ENCODE measurements around the gene NFE2L3. TPM values are rescaled to one million over a fixed set of nuclear protein-coding genes. Genes with fewer than 3 reads are reported as not detected.

The NFE2L3 gene
- total RNA-seq, 1 donor from 2014 or later, result 2.8 TPM

GRCh38 chr7:26178272-26178960, 26.4 kb downstream of the NFE2L3 start:
- H3K27me3 Mint-ChIP-seq (ENCODE audit: unreplicated experiment), result peaks cover 3% of the 10 kb centered on the region
- no peaks in the 10 kb centered on the region for H3K9me3 Mint-ChIP-seq (ENCODE audit: unreplicated experiment)
- no peak for TF ChIP-seq CTCF (IDR thresholded peaks at IDR 0.05; ENCODE audit: unreplicated experiment)
- peaks cover 7% of the 10 kb centered on the region for H3K36me3 Mint-ChIP-seq (ENCODE audit: low read depth, unreplicated experiment)
- no peak overlapping the region for H3K4me3 Mint-ChIP-seq (ENCODE audit: unreplicated experiment)
- H3K27ac Mint-ChIP-seq (ENCODE audit: unreplicated experiment), result no peak overlapping the region
- no peak for DNase-seq (ENCODE audit: low spot score)
- H3K4me1 Mint-ChIP-seq (ENCODE audit: unreplicated experiment), result peaks cover 6% of the 10 kb centered on the region

- no peak for DNase-seq (ENCODE audit: low spot score)
- no peak overlapping the region for H3K27ac Mint-ChIP-seq (ENCODE audit: unreplicated experiment)
- no peak overlapping the region for H3K4me3 Mint-ChIP-seq (ENCODE audit: unreplicated experiment)
- no peak for TF ChIP-seq CTCF (IDR thresholded peaks at IDR 0.05; ENCODE audit: unreplicated experiment)
- peaks cover 3% of the 10 kb centered on the region for H3K36me3 Mint-ChIP-seq (ENCODE audit: low read depth, unreplicated experiment)
- no peaks in the 10 kb centered on the region for H3K9me3 Mint-ChIP-seq (ENCODE audit: unreplicated experiment)
- H3K4me1 Mint-ChIP-seq (ENCODE audit: unreplicated experiment), result no peaks in the 10 kb centered on the region
- H3K27me3 Mint-ChIP-seq (ENCODE audit: unreplicated experiment), result peaks cover 3% of the 10 kb centered on the region
Measured at GRCh38 chr7:26179422-26179821, 27.4 kb downstream of the NFE2L3 start.

- Mint-ChIP-seq H3K36me3 (ENCODE audit: low read depth, unreplicated experiment) (peaks cover 3% of the 10 kb centered on the region), H3K4me1 (ENCODE audit: unreplicated experiment) (no peaks in the 10 kb centered on the region), H3K4me3 (ENCODE audit: unreplicated experiment) (no peak overlapping the region), H3K27me3 (ENCODE audit: unreplicated experiment) (peaks cover 3% of the 10 kb centered on the region), H3K27ac (ENCODE audit: unreplicated experiment) (peak overlapping the region; percentile 27), H3K9me3 (ENCODE audit: unreplicated experiment) (no peaks in the 10 kb centered on the region)
- TF ChIP-seq CTCF (IDR thresholded peaks at IDR 0.05; ENCODE audit: unreplicated experiment), result no peak
- no peak for DNase-seq (ENCODE audit: low spot score)
Measured at GRCh38 chr7:26179826-26180497, 28.0 kb downstream of the NFE2L3 start.

- DNase-seq (ENCODE audit: low spot score), result no peak
- no peak overlapping the region for H3K4me3 Mint-ChIP-seq (ENCODE audit: unreplicated experiment)
- peaks cover 3% of the 10 kb centered on the region for H3K27me3 Mint-ChIP-seq (ENCODE audit: unreplicated experiment)
- H3K27ac Mint-ChIP-seq (ENCODE audit: unreplicated experiment), result no peak overlapping the region
- TF ChIP-seq CTCF (IDR thresholded peaks at IDR 0.05; ENCODE audit: unreplicated experiment), result no peak
- no peaks in the 10 kb centered on the region for H3K9me3 Mint-ChIP-seq (ENCODE audit: unreplicated experiment)
- peaks cover 3% of the 10 kb centered on the region for H3K36me3 Mint-ChIP-seq (ENCODE audit: low read depth, unreplicated experiment)
- no peaks in the 10 kb centered on the region for H3K4me1 Mint-ChIP-seq (ENCODE audit: unreplicated experiment)
Measured at GRCh38 chr7:26180792-26181198, 28.8 kb downstream of the NFE2L3 start.
